Measurements from ENCODE around the gene FTO.

DNA sequence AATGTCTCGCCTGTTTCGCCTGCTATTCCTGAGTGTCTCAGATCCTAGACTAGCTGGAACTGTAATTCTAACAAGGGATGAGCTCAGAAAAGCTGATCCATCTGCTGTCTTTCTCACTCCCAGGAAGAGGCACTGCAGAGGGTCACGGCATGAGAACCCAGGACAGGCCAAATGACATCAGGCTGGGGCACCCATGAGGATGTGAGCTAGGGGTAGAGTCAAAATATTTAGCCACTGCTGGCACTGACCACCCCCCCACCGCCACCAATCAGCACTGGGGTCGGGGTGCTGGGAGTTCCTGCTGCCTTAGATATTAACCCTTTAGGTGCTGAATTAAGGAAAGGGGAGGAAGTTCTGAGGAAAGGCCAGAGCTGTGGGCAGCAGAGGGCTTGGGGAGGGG lies 470.2 kb downstream of the FTO start:
- no peak for TF ChIP-seq CTCF (IDR thresholded peaks at IDR 0.05)
- TF ChIP-seq POLR2A (IDR thresholded peaks at IDR 0.05) = no peak

Data from tibial nerve (tissue), 3 donors.